ENCODE data around the gene KRT31.

- no peak for TF ChIP-seq POLR2A (IDR thresholded peaks at IDR 0.05)
- TF ChIP-seq, protein P1, sequence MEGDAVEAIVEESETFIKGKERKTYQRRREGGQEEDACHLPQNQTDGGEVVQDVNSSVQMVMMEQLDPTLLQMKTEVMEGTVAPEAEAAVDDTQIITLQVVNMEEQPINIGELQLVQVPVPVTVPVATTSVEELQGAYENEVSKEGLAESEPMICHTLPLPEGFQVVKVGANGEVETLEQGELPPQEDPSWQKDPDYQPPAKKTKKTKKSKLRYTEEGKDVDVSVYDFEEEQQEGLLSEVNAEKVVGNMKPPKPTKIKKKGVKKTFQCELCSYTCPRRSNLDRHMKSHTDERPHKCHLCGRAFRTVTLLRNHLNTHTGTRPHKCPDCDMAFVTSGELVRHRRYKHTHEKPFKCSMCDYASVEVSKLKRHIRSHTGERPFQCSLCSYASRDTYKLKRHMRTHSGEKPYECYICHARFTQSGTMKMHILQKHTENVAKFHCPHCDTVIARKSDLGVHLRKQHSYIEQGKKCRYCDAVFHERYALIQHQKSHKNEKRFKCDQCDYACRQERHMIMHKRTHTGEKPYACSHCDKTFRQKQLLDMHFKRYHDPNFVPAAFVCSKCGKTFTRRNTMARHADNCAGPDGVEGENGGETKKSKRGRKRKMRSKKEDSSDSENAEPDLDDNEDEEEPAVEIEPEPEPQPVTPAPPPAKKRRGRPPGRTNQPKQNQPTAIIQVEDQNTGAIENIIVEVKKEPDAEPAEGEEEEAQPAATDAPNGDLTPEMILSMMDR (IDR thresholded peaks at IDR 0.05): no peak
- TF ChIP-seq EP300 (IDR thresholded peaks at IDR 0.05; ENCODE audit: low read depth): no peak
- TF ChIP-seq POLR2AphosphoS5 (IDR thresholded peaks at IDR 0.05): no peak
Observed at GRCh38 chr17:41396340-41396739, 1.1 kb downstream of the KRT31 start.

Measured in transverse colon (tissue), 4 donors.